NCI-H510A (cell line): ENCODE results near the gene CLEC4G.

ENCODE experiments used
- DNase-seq: peaks from one replicate; lab custom pipeline; 2025; lab: John Stamatoyannopoulos, UW

Gene CLEC4G

DNA sequence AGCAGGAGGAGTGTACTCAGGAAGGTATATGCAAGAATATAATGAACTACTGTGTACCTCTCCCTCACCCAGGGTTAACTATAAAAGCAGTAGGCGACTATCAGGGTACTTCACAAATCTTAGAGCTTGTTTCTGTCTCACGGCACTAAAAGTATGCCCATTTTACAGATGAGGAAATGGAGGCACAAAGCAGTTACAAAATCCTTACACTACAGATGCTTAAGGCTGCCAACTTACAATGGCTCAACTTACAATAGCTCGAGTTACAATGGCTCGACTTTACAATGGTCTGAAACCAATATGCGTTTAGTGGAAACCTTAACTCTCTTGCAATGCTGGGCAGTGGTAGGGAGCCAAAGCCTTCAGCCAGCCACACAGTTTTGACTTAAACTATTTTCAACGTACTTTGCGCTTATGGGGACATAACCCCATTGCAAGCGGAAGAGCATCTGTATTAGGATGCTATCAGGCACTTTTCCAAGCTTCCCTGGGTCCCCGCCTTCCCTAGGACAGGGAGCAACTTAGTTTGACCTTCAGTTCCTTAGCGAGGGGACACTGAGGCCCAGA, 34.1 kb downstream of the CLEC4G start:
- no peak for DNase-seq

DNA sequence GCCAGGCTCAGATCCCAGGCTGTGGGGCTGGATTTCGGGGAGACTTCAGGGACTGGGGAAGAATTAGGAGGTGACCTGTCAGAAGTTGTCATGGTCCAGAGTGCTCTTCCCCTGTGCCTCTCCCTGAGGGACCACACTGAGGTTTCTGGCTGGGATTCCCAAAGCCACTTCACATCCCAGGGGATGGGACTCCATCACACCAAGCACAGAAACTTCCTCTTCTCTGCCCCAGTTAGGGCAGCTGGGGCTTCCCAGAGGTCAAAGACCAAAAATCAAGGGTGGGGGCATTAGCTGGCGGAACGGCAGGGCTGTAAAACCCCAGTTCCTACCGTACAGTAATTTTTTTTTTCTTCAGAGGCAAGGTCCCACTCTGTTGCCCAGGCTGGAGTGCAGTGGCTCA, 37.4 kb downstream of the CLEC4G start:
- no peak for DNase-seq

DNA sequence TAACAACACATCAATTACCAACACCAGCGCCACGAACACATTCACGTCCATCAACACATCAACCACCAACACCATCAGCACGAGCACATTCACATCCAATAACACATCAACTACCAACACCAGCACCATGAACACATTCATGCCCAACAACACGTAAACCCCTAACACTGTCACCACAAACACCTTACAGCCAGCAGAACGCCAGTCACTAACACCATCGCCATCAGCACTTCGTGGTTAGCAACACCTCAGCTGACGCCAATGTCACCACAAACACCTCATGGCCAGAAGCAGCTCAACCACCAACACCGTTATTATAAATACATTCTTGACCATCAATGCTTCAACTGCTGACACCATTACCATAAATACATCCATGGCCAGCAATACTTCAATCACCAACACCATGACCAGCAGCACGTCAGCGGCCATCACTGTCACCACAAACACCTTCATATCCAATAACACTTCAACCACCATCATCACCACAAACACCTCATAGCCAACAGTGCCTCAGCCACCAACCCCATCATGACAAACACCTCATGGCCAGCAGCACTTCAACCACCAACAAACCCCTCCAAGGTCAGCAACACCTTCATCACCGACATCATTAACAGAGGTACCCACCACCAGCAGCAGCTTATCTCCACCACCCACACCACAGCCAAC, 39.4 kb downstream of the CLEC4G start:
- no peak for DNase-seq

DNA sequence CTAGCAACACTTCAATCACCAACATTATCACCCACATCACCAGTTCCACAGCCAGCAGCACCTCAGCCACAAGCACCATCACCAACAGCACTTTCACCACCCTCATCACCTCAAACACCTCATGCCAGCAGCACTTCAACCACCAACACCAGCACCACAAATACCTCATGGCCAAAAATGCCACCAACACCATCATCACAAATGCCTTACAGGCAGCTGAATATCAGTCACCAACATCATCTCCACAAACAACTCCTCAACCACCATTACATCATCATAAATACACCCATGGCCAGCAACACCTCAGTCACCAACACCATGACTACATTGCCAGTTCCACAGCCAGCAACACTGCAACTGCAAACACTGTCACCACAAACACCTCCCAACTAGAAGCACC, 40.4 kb downstream of the CLEC4G start:
- no peak for DNase-seq

DNA sequence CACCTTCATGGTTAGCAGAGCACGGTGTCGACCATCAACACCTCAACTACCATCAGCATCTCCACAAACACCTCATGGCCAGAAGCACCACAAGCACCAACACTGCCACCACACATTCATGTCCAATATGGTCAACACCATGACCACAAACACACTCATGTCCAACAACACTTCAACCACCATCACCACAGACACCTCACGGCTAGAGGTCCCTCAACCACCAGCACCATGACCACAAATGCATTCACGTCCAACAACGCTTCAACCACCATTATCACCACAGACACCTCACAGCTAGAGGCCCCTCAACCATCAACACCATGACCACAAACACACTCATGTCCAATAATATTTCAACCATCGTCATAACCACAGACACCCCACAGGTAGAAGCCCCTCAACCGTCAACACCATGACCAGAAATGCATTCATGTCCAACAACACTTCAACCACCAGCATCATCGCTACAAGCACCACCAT, 41.1 kb downstream of the CLEC4G start:
- no peak for DNase-seq

DNA sequence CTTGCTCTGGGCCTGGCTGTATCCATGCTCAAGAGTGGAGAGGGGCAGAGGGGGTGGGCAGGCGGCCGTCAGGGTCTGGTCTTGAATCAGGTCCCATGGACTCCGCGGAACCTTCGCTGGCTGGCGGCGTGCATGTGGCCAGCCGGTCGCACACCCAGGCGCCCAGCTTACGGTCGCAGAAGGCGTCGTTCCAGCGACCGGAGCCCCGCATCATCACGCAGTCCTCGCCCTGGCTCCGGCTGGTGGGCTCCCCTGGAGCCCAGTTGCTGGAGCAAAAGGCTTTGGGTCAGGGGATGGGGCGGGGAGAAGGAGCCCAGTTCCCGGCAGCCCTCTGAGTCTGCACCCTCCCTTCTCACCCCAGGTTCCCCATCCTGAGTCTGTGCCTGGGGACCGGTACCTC, 42.7 kb downstream of the CLEC4G start:
- DNase-seq = no peak

DNA sequence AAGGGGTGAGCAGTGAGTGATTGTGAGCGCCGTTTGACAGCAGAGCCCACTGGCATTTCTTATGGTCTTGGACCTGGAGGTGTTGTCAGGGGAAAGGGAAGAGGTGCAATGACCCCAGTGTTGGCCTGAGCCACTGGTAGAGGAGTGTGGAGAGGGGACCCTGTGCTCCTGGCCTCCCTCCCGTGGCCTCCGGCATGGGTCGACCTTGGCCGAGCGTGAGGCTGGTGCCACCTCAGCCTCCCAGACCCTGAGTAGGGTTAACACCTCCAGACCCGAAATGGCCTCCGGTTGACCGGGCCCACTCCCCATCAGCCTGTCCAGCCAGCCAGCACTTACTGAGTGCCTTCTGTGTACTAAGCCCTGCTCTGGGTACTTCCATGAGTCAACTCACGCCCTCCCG, 44.7 kb downstream of the CLEC4G start:
- no peak for DNase-seq

DNA sequence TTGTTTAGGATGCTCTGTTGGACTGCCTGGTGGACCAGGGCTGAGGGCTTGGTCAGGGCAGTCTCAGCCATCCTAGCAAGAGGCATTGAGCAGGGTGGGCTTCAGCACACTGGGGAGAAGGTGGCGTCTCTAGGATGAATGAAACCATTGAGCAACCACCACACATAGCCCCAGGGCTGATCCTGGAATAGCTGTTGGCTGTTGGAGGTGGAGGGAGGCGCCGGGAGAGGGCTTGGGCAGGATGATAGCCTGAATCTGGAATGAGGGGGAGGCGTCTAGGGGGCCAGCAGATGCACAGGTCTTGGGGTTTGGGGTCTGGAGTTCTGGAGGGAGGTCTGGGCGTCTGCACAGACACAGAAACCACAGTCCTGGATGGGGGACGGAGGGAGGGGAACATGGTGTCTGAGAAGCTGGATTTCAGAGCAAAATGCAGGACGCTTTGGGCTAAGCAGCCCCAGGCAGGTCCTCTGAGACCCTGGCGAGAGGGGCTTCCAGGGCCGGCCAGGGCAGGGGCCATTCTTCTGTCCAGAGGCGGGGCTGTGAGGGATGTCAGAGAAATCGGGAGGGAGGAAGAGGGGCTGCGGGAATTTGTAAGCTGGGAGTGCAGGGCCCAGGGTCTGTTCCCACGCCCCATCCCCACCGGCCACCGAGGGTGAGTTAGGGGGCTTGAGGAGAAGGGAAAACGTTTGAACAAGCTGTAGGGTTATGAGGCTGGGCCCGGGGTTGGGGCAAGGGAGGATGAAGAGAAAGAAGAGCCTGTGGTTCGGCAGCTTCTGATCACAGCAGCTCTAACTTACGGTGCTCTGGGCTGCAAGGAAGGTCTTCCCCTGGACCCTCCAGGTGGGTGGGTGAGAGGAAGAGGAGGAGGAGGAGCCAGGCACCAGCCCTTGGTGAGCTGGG, 46.1 kb downstream of the CLEC4G start:
- DNase-seq = no peak

DNA sequence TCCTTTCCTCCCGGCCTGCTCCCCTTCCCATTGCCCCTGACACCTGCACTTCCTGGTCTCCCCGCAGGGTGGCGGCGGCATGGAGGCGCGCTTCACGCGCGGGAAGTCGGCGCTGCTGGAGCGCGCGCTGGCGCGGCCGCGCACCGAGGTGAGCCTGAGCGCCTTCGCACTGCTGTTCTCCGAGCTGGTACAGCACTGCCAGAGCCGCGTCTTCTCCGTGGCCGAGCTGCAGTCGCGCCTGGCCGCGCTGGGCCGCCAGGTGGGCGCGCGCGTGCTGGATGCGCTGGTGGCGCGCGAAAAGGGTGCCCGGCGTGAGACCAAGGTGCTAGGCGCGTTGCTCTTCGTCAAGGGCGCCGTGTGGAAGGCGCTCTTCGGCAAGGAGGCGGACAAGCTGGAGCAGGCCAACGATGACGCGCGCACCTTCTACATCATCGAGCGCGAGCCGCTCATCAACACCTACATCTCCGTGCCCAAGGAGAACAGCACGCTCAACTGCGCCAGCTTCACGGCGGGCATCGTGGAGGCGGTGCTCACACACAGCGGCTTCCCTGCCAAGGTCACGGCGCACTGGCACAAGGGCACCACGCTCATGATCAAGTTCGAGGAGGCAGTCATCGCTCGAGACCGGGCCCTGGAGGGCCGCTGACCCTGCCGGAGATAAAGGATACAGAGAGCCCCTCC, 49.6 kb downstream of the CLEC4G start:
- no peak for DNase-seq

DNA sequence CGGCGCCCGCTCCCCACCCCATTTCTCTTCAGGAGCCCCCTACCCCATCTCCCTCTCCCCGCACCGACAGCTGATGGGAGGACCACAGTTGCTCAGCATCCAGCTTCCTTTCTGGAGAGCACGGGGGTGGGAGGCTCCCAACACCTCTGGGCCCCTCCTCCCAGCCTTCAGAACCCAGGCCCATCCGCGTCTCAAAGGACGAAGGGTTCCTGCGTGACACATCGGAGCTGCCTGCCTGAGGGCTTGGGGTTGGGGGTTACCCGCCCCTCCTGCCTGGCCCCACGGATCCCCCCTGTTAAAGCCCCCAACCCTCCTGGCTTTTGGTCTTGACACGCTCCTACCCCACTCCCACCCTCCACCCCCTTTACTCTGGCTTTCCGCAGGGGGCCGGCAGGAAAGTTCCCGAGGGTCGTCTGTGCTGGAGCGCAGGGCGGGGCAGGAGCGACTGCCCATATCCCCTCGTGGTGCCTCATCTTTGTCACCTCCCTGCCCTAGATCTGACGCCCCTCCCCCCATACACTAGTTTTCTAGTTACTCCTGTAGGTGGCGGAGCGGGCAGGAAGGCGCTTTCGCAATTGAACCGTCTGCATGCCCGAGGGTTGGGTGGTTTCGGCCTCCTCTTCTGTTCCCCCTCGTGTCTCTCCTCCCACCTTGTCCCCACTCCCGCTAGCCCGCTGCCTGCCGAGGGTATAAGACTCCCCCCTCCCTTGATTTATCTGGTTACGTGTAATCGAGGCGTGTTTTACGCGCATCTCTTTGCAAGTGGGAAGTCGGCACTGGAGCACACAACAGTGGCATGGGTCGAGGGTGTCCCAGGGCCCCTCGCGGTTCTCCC, 50.4 kb downstream of the CLEC4G start:
- peak; percentile 45 for DNase-seq

DNA sequence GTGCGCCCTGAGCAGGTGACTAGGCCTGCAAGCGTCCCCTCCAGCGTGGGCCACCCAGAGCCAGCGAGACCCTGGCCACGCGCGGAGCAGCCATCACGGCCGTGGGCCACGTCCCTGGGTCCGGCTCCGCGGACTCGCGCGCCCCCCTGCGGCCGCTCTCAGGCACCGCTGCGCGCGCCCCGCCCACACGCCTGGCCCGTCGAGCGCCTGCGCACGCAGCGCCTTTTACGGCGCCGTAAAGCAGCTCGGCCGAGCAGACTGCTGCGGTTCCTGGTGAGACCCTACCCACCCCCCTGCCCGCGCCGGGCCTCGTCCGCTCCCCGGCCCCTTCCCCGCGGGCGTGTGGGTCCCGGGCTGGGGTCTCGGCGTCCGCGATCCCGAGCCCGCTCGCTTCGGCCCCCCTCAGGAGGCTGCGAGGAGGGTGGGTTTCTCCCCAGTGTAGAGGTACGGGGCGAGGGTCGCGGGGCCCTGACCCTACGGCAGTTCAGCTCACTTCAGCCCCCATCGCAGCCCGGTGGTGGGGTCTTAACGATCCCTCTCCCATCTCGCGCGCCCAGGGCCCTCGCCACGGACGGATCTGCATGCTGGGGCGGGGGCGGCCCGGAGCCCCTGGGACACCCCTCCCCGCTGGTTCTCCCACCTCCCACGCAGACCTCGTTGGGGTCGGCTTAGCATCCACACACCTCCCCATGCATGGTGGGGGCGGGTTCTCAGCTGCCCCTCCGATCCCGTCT, 51.1 kb downstream of the CLEC4G start, which contains the start of gene TRAPPC5:
Gene TRAPPC5 (plus strand): TSS at position 228 of the 734 bp plus-strand sequence. CDS start 1,421 bp downstream, outside the sequence.
- DNase-seq = peak; percentile 68

DNA sequence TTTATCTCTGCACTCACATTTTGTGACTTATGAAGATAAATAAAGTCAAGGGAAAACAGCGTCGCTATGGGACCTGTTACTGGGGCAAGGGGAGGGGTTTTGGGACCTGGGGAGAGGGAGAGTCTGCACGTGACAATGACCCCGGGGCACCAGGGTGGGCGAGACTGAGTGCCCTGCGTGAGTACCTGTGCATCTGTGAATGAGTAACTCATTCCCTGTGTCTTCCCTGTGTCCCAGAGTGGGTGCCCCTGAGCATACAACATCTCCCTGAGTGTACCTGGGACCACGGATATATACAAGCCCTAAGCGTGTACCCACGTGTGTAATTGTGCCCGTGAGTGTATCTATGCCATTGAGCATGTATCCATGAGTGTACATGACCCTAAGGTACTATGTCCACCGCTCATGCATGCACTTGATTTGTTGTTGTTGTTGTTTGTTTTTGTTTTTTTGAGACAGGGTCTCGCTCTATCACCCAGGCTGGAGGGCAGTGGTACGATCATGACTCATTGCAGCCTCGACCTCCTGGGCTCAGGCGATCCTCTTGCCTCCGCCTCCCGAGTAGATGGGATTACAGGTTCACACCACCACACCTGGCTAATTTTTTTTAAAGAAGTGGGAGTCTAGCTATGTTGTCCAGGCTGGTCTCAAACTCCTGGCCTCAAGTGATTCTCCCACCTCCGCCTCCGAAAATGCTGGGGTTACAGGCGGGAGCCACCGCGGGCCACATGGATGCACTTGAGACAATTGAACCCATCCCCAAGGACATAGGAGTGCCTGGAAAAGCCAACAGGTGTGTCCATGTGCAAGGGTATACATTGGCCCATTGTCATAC, 51.9 kb downstream of the CLEC4G start:
- no peak for DNase-seq

DNA sequence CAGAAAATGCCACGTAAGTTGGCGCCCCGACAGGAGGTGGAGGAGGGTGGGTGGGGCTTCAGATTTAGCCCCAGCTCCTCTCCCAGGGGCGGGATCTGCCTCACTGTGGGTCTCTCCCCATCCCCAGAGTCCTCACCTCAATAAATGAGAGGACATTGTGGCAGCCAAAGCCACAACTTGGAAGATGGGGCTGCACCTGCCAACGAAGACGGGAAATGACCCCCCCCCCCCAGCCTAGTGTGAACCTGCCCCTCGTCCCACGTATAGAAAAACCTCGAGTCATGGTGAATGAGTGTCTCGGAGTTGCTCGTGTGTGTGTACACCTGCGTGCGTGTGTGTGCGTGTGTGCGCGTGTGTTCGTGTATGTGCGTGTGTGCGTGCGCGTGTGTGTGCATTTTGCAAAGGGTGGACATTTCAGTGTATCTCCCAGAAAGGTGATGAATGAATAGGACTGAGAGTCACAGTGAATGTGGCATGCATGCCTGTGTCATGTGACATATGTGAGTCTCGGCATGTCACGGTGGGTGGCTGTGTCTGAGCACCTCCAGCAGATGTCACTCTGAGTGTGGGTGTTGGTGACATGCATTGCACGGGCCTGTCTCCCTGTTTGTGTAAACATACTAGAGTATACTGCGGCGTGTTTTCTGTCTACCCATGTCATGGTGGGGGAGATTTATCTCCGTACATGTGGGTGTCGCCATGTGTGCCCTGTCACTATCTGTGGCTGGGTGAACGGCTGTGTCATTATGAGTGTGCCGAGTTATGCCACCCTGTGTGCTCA, 52.7 kb downstream of the CLEC4G start:
- no peak for DNase-seq
